Measurements from ENCODE around the gene CXXC1. TPM values are rescaled to one million over a fixed set of nuclear protein-coding genes. Genes with fewer than 3 reads are reported as not detected.

Gene CXXC1
- total RNA-seq: 60.2 TPM
- long read RNA-seq, transcript CXXC1-201 (15 exons, 2,936 nt): major isoform, 49 of 109 reads
- long read RNA-seq, partial matches to known transcripts: 19 of 109 reads
- long read RNA-seq, other reads (novel, unspliced or antisense): 30 of 109 reads

DNA sequence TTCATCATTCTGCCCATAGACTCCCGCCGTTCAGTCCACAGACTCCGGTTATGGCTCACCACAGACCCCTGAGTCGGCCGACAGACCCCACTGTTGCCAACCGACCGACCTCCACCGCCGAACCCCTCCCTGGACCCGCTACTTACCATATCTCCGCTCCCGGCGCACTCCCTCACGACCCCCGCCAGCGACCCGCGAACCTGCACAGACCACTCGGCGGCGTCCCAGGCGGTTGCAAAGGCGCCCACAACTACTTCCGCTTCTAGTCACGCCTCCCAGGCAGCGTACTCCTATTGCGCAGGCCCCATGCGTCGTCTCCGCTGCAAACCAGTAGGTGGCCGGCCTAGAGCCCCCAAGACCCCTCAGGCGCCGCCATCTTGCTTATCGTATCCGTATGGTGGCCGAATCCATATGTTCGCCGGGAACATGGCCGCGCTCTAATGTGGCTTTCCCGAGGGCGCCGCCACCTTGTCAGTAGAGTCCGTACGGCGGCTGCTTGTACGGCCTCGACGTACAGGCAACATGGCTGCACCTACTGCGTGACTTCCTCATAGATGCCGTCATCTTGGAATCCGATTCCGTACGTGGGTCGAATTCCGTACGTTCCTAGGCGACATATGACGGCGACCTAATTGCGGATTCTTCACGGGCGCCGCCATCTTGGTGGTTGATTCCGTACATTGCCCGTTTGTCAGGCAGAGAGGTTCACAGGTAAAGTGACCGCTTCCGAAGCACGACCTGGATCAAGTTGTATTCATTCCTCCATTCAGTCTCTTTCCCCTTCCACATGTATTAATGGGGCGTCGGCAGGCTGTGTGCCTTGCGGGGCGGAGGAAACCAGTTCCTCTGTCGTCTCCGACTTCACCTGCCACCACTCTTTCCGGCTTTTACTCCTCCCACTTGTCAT lies at the start of gene CXXC1:
CXXC1 (minus strand) TSS at position 252 of the 907 bp plus-strand sequence; CDS start at position 149, 103 bp downstream.
- ATAC-seq (peak; percentile 97), DNase-seq (peak; percentile 99)
- no peaks in the 10 kb centered on the region for H3K27me3 ChIP-seq (ENCODE audit: low read depth)
- H3K4me1 ChIP-seq: peaks cover 17% of the 10 kb centered on the region
- TF ChIP-seq, protein P1, sequence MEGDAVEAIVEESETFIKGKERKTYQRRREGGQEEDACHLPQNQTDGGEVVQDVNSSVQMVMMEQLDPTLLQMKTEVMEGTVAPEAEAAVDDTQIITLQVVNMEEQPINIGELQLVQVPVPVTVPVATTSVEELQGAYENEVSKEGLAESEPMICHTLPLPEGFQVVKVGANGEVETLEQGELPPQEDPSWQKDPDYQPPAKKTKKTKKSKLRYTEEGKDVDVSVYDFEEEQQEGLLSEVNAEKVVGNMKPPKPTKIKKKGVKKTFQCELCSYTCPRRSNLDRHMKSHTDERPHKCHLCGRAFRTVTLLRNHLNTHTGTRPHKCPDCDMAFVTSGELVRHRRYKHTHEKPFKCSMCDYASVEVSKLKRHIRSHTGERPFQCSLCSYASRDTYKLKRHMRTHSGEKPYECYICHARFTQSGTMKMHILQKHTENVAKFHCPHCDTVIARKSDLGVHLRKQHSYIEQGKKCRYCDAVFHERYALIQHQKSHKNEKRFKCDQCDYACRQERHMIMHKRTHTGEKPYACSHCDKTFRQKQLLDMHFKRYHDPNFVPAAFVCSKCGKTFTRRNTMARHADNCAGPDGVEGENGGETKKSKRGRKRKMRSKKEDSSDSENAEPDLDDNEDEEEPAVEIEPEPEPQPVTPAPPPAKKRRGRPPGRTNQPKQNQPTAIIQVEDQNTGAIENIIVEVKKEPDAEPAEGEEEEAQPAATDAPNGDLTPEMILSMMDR (IDR thresholded peaks at IDR 0.05): peak; percentile 61
- peak within 1 kb of the TSS; percentile 85 for H3K27ac ChIP-seq
- intact Hi-C loops (cut with DNase I): no loop called here
- H3K4me3 ChIP-seq: peak within 1 kb of the TSS; percentile 72
- H3K9me3 ChIP-seq: no peaks in the 10 kb centered on the region
- peaks cover 37% of the 10 kb centered on the region for H3K36me3 ChIP-seq

DNA sequence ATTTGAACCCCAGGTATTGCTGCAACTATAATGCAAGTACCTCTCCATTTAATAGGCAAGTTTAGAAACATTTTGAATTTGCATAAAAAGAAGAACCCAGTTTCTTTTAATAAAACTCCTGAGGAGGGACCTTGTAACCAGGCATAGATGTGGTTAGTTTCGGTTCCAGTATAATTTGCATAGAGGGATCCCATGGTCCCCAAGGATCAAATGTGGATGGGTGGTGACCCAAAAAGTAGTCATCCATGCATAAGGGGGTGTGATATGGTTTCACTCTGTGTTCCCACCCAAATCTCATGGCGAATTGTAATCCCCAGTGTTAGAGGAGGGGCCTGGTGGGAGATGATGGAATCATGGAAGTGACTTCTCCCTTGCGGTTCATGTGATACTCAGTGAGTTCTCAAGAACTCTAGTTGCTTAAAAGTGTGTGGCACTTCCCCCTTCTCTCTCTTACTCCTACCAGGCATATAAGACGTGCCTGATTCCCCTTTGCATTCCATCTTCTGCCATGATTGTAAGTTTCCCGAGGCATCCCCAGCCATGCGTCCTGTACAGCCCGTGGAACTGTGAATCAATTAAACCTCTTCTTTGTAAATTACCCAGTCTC lies 47.2 kb upstream of the CXXC1 start:
- Histone ChIP-seq H3K4me1 (no peaks in the 10 kb centered on the region), H3K27ac (no peak overlapping the region), H3K9me3 (no peaks in the 10 kb centered on the region), H3K36me3 (no peaks in the 10 kb centered on the region), H3K4me3 (no peak overlapping the region), H3K27me3 (ENCODE audit: low read depth) (peaks cover 39% of the 10 kb centered on the region)
- TF ChIP-seq, protein P1 (IDR thresholded peaks at IDR 0.05): no peak
- DNase-seq (no peak), ATAC-seq (no peak)
- intact Hi-C loops (cut with DNase I): no loop called here

DNA sequence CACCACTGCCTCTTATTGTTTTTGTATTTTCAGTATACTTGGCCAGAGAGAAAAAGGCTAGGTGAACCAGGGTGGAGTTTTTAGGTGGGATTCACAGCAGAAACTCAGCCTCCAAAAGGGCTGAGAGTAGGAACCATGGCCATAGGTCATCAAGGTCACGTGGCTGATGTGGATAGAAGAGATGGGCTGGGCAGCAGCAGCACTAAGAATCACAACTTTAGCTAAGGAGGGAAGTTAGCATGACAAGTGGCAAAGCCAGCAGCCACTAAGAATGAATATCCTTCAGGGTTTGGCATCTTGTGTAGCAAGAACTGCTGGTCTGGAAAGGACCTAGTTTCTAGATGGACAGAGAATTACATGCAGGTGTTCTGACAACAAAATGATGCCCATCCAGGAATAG lies 44.2 kb upstream of the CXXC1 start:
- no peaks in the 10 kb centered on the region for H3K4me1 ChIP-seq
- intact Hi-C loops (cut with DNase I): no loop called here
- no peak for ATAC-seq
- no peak overlapping the region for H3K27ac ChIP-seq
- H3K36me3 ChIP-seq: no peaks in the 10 kb centered on the region
- H3K4me3 ChIP-seq: no peak overlapping the region
- H3K9me3 ChIP-seq: no peaks in the 10 kb centered on the region
- peaks cover 26% of the 10 kb centered on the region for H3K27me3 ChIP-seq (ENCODE audit: low read depth)
- TF ChIP-seq, protein P1 (IDR thresholded peaks at IDR 0.05): no peak
- DNase-seq: no peak

DNA sequence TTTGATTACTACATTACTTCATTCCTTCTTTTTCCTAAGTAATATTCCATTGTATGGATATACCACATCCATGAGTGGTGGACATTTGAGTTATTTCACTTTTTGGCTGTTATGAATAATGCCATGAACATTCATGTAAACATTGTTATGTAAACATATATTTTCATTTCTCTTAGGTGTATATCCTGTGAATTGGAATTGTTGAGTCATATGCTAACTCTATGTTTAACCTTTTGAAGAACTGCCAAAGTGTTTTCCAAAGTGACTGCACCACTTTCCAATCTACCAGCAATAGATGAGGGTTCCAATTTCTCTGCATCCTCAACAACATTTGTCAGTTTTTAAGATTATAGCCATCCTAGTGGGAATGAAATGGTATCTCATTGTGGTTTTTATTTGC lies 42.7 kb upstream of the CXXC1 start:
- DNase-seq: no peak
- Histone ChIP-seq H3K4me3 (no peak overlapping the region), H3K4me1 (no peaks in the 10 kb centered on the region), H3K27ac (no peak overlapping the region), H3K27me3 (ENCODE audit: low read depth) (peaks cover 26% of the 10 kb centered on the region), H3K36me3 (no peaks in the 10 kb centered on the region), H3K9me3 (no peaks in the 10 kb centered on the region)
- TF ChIP-seq, protein P1 (IDR thresholded peaks at IDR 0.05): no peak
- ATAC-seq: no peak
- intact Hi-C loops (cut with DNase I): no loop called here

DNA sequence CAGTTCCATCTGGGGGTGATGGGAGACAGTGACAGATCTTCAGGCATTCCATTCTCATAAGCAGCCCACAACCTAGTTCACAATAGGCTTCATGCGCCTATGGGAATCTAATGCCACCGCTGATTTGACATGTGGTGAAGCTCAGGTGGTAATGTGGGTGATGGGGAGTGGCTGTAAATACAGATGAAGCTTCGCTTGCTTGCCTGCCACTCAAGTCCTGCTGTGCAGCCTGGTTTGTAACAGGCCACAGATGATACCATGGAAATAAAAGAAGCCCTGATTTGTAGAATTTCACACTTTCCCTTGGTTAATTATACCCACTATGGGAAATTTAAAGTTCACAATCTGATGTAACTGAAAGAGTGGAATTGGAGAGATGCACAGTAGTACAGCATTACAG lies 40.5 kb upstream of the CXXC1 start:
- H3K36me3 ChIP-seq: no peaks in the 10 kb centered on the region
- peaks cover 25% of the 10 kb centered on the region for H3K27me3 ChIP-seq (ENCODE audit: low read depth)
- no peaks in the 10 kb centered on the region for H3K9me3 ChIP-seq
- TF ChIP-seq, protein P1 (IDR thresholded peaks at IDR 0.05): no peak
- DNase-seq: no peak
- ATAC-seq: no peak
- H3K4me1 ChIP-seq: no peaks in the 10 kb centered on the region
- H3K4me3 ChIP-seq: no peak overlapping the region
- intact Hi-C loops (cut with DNase I): no loop called here
- no peak overlapping the region for H3K27ac ChIP-seq
